Coronary artery (tissue), 2 donors: ENCODE measurements around the gene MAP1LC3B2.

Experiments
- DNase-seq: peaks from one replicate; pipeline ENCODE4 v3.0.0-alpha.2; 2017; ENCODE audit warnings: low spot score
- H3K27ac ChIP-seq, 2 donors: fragments of 200-600 bp; sonication (generic); one replicate each; pipeline ENCODE4 v1.5.1; 2016 to 2019
- H3K4me3 ChIP-seq: fragments of 200-600 bp; sonication (generic); 2 replicates; pipeline ENCODE4 v1.5.1; 2016; ENCODE audit warnings: mild to moderate bottlenecking, moderate library complexity
- TF ChIP-seq, protein P1 (sequence below): fragments of 200-600 bp; sonication (generic); IDR thresholded peaks from one replicate; pipeline ENCODE4 v1.5.1; 2019; ENCODE audit warnings: antibody characterized with exemption

The MAP1LC3B2 gene

DNA sequence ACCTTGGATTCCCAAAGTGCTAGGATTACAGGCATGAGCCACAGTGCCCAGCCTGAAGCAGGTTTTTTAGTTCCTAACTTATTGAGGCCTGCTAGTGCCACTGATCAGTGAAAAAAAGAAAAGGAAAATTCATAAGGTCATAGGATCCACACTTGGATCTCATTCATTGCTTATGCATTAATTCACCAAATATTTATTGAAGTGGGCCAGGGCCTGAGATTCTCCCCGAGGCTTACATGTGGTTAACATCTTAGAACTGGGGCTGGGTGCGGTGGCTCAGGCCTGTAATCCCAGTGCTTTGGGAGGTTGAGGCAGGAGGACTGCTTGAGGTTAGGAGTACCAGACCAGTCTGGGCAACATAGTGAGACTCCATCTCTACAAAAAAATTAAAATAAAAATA lies 29.5 kb upstream of the MAP1LC3B2 start:
- H3K4me3 ChIP-seq = no peak overlapping the region
- DNase-seq = no peak
- TF ChIP-seq, protein P1, sequence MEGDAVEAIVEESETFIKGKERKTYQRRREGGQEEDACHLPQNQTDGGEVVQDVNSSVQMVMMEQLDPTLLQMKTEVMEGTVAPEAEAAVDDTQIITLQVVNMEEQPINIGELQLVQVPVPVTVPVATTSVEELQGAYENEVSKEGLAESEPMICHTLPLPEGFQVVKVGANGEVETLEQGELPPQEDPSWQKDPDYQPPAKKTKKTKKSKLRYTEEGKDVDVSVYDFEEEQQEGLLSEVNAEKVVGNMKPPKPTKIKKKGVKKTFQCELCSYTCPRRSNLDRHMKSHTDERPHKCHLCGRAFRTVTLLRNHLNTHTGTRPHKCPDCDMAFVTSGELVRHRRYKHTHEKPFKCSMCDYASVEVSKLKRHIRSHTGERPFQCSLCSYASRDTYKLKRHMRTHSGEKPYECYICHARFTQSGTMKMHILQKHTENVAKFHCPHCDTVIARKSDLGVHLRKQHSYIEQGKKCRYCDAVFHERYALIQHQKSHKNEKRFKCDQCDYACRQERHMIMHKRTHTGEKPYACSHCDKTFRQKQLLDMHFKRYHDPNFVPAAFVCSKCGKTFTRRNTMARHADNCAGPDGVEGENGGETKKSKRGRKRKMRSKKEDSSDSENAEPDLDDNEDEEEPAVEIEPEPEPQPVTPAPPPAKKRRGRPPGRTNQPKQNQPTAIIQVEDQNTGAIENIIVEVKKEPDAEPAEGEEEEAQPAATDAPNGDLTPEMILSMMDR = no peak
- no peak overlapping the region for H3K27ac ChIP-seq

DNA sequence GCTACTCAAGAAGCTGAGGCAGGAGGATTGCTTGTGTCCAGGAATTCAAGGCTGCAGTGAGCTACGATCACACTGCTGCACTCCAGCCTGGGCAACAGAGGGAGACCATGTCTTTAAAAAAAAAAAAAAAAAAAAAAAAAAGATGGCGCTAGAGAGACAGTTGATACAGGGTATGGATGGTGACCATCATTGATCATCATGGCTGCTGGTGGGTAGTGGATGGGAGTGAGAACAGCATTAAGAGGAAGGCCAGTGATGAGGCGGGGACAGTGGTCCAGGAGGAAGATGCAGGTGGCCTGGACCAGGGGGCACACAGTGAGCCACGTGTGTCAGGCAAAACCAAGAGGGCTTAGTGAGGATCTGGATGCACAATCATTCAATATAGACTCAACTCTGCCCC lies 26.8 kb upstream of the MAP1LC3B2 start:
- no peak for DNase-seq
- TF ChIP-seq, protein P1 = no peak
- Histone ChIP-seq H3K4me3 (peak overlapping the region; percentile 75), H3K27ac (no peak overlapping the region)

DNA sequence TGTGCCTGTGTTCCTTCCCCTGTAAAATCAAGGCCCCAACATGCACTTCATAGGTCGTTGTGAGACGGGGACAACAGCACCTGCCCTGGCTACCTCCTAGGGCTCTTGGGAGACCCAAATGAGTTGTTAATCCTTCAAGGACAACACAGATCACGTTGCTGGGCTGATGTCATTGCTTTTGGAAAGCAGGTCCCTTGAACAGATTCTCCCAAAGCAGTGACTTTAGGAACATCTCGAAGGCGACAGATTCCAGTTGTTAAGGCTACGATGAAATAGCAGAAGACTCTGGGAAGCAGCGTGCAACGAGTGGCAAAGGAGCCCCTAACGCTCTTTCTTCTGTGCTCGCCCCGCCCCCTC lies 26.2 kb upstream of the MAP1LC3B2 start:
- Histone ChIP-seq H3K4me3 (peak overlapping the region; percentile 75), H3K27ac (peak overlapping the region in 1 of 2 donors; percentile 65)
- TF ChIP-seq, protein P1 = no peak
- no peak for DNase-seq

DNA sequence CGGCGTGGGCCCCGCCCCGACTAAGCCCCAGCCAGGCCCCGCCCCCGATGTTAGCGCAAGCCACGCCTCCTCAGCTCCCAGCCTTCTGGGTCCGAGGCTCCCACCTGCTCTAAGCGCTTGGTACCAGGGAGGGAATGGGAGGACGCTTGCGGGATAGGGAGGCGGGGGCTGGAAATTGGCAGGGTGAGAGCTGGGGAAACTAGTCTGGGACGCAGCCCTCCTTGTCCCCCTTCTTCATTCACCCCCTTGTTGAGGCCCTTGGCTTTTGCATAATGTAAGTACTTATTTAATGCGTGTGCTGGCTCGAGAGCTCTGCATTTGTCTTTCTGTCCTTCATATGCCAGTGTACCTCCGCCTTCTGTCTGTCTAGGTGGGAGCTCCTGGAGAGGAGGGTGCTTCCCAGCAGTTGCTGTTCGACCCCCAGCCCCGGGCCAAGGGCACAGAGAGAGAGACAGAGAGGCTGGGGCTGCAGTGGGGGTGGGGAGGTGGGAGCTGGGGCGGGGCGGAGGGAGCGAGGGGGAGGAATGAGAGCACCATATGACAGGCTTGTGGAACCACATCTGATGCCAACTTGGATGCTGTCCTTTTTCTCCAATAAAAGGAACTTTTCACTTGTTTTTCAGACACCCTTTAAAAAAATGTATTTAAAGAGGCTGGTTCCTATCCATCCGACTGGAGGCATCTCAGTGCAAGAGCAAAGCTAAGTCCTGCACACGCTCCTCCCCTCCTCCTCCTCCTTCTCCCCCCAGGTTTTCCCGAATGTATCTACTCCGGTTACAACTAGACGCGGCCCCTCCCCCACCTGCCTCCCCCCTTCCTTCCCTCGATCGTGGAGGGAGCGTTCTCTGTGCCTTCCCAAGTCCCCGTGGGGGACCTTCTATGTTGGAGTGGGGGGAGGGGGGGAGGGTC lies 25.6 kb upstream of the MAP1LC3B2 start:
- TF ChIP-seq, protein P1 = no peak
- H3K4me3 ChIP-seq = peak overlapping the region; percentile 75
- DNase-seq = peak; percentile 81
- H3K27ac ChIP-seq = peak overlapping the region; percentile 35 to 65

DNA sequence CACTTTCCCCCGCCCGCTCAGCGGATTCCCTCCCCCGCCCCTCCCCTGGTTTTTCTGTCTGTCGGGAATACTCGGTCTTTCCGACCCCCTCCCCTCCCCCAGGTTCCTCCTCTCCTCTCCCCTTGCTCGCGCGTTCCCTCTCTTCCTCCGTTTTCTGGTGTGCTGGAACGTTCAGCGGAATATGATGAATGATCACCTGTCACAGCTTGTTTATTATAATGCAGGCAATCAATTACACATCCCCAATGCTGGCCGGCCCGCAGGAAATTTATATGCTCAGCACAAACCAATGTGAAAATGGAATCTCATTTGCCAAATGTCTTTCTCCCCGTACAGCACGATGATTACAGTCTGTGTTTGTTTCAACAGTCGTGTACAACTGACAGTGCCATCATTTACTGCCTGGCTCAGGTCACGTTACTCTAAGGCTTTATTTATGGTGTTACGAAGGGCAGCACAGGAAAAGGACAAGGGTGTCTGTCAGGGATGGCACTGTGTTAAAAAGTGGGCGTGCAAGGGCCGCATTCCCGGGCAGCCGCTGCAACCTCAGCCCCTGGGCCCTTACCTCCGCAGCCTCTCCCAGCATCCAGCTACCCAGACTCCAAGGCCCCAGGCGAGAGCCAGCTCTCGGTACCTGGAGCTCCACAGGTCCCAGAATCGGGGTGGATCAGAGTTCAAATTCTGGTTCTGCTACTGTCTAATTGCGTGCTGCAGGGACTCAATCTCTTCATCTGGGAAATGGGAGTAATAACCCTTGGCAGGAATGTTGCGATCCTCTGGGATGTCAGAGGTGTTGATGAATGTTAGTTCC lies 24.7 kb upstream of the MAP1LC3B2 start:
- DNase-seq = no peak

DNA sequence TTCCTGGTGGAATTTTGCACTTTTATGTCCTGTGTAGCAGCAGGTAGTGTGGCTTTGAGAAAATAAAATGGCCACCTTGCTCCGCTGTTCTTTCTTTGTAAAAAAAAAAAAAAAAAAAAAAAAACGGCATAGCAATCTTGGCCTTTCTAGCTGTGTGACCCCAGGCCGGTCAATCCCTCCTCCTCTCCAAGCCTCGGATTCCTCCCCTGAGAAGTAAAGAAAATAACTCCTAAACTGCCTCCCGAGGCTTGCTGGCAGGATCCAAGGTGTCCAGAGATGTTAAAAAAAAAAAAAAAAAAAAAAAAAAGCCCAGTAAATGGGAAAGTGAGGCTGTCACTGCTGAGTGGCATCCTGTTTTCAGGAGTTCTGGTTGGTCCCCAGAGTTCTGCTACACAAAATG lies 23.9 kb upstream of the MAP1LC3B2 start:
- DNase-seq = no peak
- no peak overlapping the region for H3K4me3 ChIP-seq
- TF ChIP-seq, protein P1 = no peak
- H3K27ac ChIP-seq = no peak overlapping the region

More for the DNA sequence above, 24.7 kb upstream of the MAP1LC3B2 start:
- Histone ChIP-seq H3K4me3 (peak overlapping the region; percentile 75), H3K27ac (peak overlapping the region; percentile 35 to 65)
- TF ChIP-seq, protein P1 = no peak
